WTC11 (cell line): Measurements from ENCODE around the gene ITGA3. TPM values are rescaled to one million over a fixed set of nuclear protein-coding genes. Genes with fewer than 3 reads are reported as not detected.

Experiments
- ATAC-seq: fragments of 200-7000 bp; cut with Tn5 transposase; 2 replicates; pipeline ENCODE4 v1.10.0; 2021; ENCODE audit warnings: mild to moderate bottlenecking, moderate library complexity
- CTCF ChIA-PET: fragments of 300-600 bp; sonication (Branson Sonifier 250); formaldehyde crosslinking; loops from one replicate; lab custom pipeline; 2021; ENCODE audit warnings: antibody characterized with exemption; lab: Charles Lee
- POLR2A ChIA-PET: fragments of 350-600 bp; sonication (Branson Sonifier 250); formaldehyde crosslinking; loops from one replicate; lab custom pipeline; 2021; ENCODE audit warnings: antibody characterized with exemption; lab: Charles Lee
- DNase-seq: peaks from one replicate; pipeline ENCODE4 v3.0.0; 2021; ENCODE audit warnings: low spot score
- H3K27ac Mint-ChIP-seq: 2 replicates; pipeline ENCODE4 v1.8.0; 2021; ENCODE audit warnings: mixed read lengths
- H3K27me3 Mint-ChIP-seq: 2 replicates; pipeline ENCODE4 v1.8.0; 2021; ENCODE audit warnings: low read depth, mild to moderate bottlenecking, moderate library complexity, mixed read lengths
- H3K36me3 Mint-ChIP-seq: 2 replicates; pipeline ENCODE4 v1.8.0; 2021; ENCODE audit warnings: mixed read lengths
- H3K4me1 Mint-ChIP-seq: 2 replicates; pipeline ENCODE4 v1.8.0; 2022; ENCODE audit warnings: mixed read lengths
- H3K4me3 Mint-ChIP-seq: 2 replicates; pipeline ENCODE4 v1.8.0; 2021; ENCODE audit warnings: mild to moderate bottlenecking, moderate library complexity, mixed read lengths
- H3K9me3 Mint-ChIP-seq: 2 replicates; pipeline ENCODE4 v1.8.0; 2021; ENCODE audit warnings: mixed read lengths
- AFF4 ChIP-seq: sonication (generic); formaldehyde crosslinking; IDR thresholded peaks from 2 replicates; pipeline ENCODE4 v1.8.1; 2023; ENCODE audit warnings: mild to moderate bottlenecking, missing genetic modification reagents, borderline replicate concordance
- CREM ChIP-seq: sonication (generic); formaldehyde crosslinking; IDR thresholded peaks from 2 replicates; pipeline ENCODE4 v1.8.1; 2022; ENCODE audit warnings: mild to moderate bottlenecking, missing genetic modification reagents, moderate library complexity
- CTCF ChIP-seq: fragments of 200-600 bp; IDR thresholded peaks from 2 replicates; pipeline ENCODE4 v1.8.0; 2022; ENCODE audit warnings: antibody characterized with exemption
- ELF4 ChIP-seq: sonication (generic); formaldehyde crosslinking; IDR thresholded peaks from 2 replicates; pipeline ENCODE4 v1.8.1; 2022; ENCODE audit warnings: low read depth, mild to moderate bottlenecking, moderate library complexity, missing genetic modification reagents
- ESRRA ChIP-seq: sonication (generic); formaldehyde crosslinking; IDR thresholded peaks from 2 replicates; pipeline ENCODE4 v1.8.1; 2022; ENCODE audit warnings: mild to moderate bottlenecking, missing genetic modification reagents, borderline replicate concordance
- ETV6 ChIP-seq: sonication (generic); formaldehyde crosslinking; IDR thresholded peaks from 2 replicates; pipeline ENCODE4 v1.8.1; 2022; ENCODE audit warnings: mild to moderate bottlenecking, missing genetic modification reagents
- FOXJ3 ChIP-seq: sonication (generic); formaldehyde crosslinking; IDR thresholded peaks from 2 replicates; pipeline ENCODE4 v1.9.0; 2021; ENCODE audit warnings: missing genetic modification reagents, mild to moderate bottlenecking, borderline replicate concordance
- FOXP4 ChIP-seq: sonication (generic); formaldehyde crosslinking; IDR thresholded peaks from 2 replicates; pipeline ENCODE4 v1.8.0; 2022; ENCODE audit warnings: mild to moderate bottlenecking, missing genetic modification reagents
- KAT7 ChIP-seq: sonication (generic); formaldehyde crosslinking; IDR thresholded peaks from 2 replicates; pipeline ENCODE4 v1.8.1; 2023; ENCODE audit warnings: missing genetic modification reagents, mild to moderate bottlenecking, borderline replicate concordance
- MXD4 ChIP-seq: fragments of 250-450 bp; sonication (Bioruptor Pico); IDR thresholded peaks from 2 replicates; pipeline ENCODE4 v1.8.0; 2021; ENCODE audit warnings: mild to moderate bottlenecking, moderate library complexity, borderline replicate concordance
- MYBL2 ChIP-seq: sonication (generic); formaldehyde crosslinking; IDR thresholded peaks from 2 replicates; pipeline ENCODE4 v1.8.1; 2023; ENCODE audit warnings: mild to moderate bottlenecking, moderate library complexity, missing genetic modification reagents
- NFATC4 ChIP-seq: fragments of 250-450 bp; sonication (Bioruptor Pico); IDR thresholded peaks from 2 replicates; pipeline ENCODE4 v1.9.0; 2021; ENCODE audit warnings: mild to moderate bottlenecking
- PREB ChIP-seq: sonication (generic); formaldehyde crosslinking; IDR thresholded peaks from 2 replicates; pipeline ENCODE4 v1.8.1; 2022; ENCODE audit warnings: mild to moderate bottlenecking, missing genetic modification reagents, moderate library complexity, borderline replicate concordance
- SP1 ChIP-seq: sonication (generic); formaldehyde crosslinking; conservative IDR thresholded peaks from 2 replicates; pipeline ENCODE4 v1.8.1; 2022; ENCODE audit warnings: missing genetic modification reagents
- TEAD4 ChIP-seq: sonication (generic); formaldehyde crosslinking; IDR thresholded peaks from 2 replicates; pipeline ENCODE4 v1.8.0; 2022; ENCODE audit warnings: mild to moderate bottlenecking, missing genetic modification reagents
- TP53 ChIP-seq: sonication (generic); formaldehyde crosslinking; IDR thresholded peaks from 2 replicates; pipeline ENCODE4 v1.8.1; 2023; ENCODE audit warnings: mild to moderate bottlenecking, missing genetic modification reagents
- ZBTB43 ChIP-seq: sonication (generic); formaldehyde crosslinking; IDR thresholded peaks from 2 replicates; pipeline ENCODE4 v1.8.1; 2023; ENCODE audit warnings: mild to moderate bottlenecking, missing genetic modification reagents
- ZNF138 ChIP-seq: sonication (generic); formaldehyde crosslinking; conservative IDR thresholded peaks from 2 replicates; pipeline ENCODE4 v1.8.1; 2022; ENCODE audit warnings: mild to moderate bottlenecking, moderate library complexity, missing genetic modification reagents
- total RNA-seq: library from RNA; stranded (reverse); gene quantifications from 3 replicates; pipeline ENCODE4 v1.2.3, GENCODE V29; 2021

The ITGA3 gene
- total RNA-seq, 1 experiment from 2014 or later, result 35.3 TPM

- TF ChIP-seq FOXP4 (CRISPR knock-in tag), result no peak
- TF ChIP-seq SP1 (CRISPR knock-in tag), result no peak
- TF ChIP-seq PREB (CRISPR knock-in tag), result no peak
- TF ChIP-seq ZBTB43 (CRISPR knock-in tag), result 0 out of 2 replicates have a peak, but pooled peaks have one; percentile 16
These were observed 74.0 kb downstream of the ITGA3 start, which contains the start of gene SAMD14 (continued) for GRCh38 chr17:50129728-50130558.

- no peak for TF ChIP-seq TEAD4 (CRISPR knock-in tag)
- no peak for TF ChIP-seq MYBL2 (CRISPR knock-in tag)
- no peak for TF ChIP-seq CREM
- TF ChIP-seq CTCF, result no peak
- TF ChIP-seq SP1 (CRISPR knock-in tag), result no peak
- TF ChIP-seq ESRRA (CRISPR knock-in tag), result no peak
- TF ChIP-seq ELF4 (CRISPR knock-in tag), result no peak
- TF ChIP-seq FOXJ3 (CRISPR knock-in tag), result no peak
- no peak for TF ChIP-seq TP53 (CRISPR knock-in tag)
- H3K27ac Mint-ChIP-seq, result no peak overlapping the region
- POLR2A ChIA-PET, result interaction anchor here (0.6 to 0.9 kb wide), 3 partner anchors 22 to 47 kb away, joined by 3 to 6 read pairs (median 5); no protein-coding TSS in a partner anchor
- peaks cover 51% of the 10 kb centered on the region for H3K4me1 Mint-ChIP-seq
- ATAC-seq, result peak; percentile 30
- no peaks in the 10 kb centered on the region for H3K9me3 Mint-ChIP-seq
- DNase-seq, result no peak
- peaks cover 26% of the 10 kb centered on the region for H3K27me3 Mint-ChIP-seq
- CTCF ChIA-PET, result interaction anchor here (0.6 to 3.0 kb wide), 17 partner anchors 9 to 71 kb away, joined by 3 to 22 read pairs (median 5); no protein-coding TSS in a partner anchor
- H3K36me3 Mint-ChIP-seq, result no peaks in the 10 kb centered on the region
- H3K4me3 Mint-ChIP-seq, result peak overlapping the region; percentile 69
These were observed 74.8 kb downstream of the ITGA3 start for GRCh38 chr17:50130559-50131305.

- Mint-ChIP-seq H3K27me3 (peaks cover 26% of the 10 kb centered on the region), H3K4me1 (peaks cover 49% of the 10 kb centered on the region), H3K9me3 (no peaks in the 10 kb centered on the region), H3K36me3 (0 out of 2 replicates have a peak, but pooled peaks cover 2% of the 10 kb centered on the region), H3K27ac (no peak overlapping the region), H3K4me3 (no peak overlapping the region)
- ATAC-seq (no peak), DNase-seq (no peak)
- CTCF ChIA-PET, result interaction anchor here (0.9 to 3.0 kb wide), 13 partner anchors 7 to 230 kb away, joined by 4 to 22 read pairs (median 8); partner anchors contain the start of genes COL1A1 and PDK2
- POLR2A ChIA-PET, result no interaction called here
- TF ChIP-seq NFATC4 (CRISPR knock-in tag) (no peak), AFF4 (CRISPR knock-in tag) (no peak), MXD4 (CRISPR knock-in tag) (no peak), ZNF138 (CRISPR knock-in tag) (no peak), PREB (CRISPR knock-in tag) (no peak), ETV6 (CRISPR knock-in tag) (no peak), KAT7 (CRISPR knock-in tag) (no peak)
These were observed 76.3 kb downstream of the ITGA3 start for GRCh38 chr17:50132104-50132794.
